Measurements from ENCODE around the gene DGCR2. TPM values are rescaled to one million over a fixed set of nuclear protein-coding genes. Genes with fewer than 3 reads are reported as not detected.

The DGCR2 gene
- polyA plus RNA-seq, 1 experiment, result 44.3 TPM

GRCh38 chr22:19067696-19068348, 54.4 kb downstream of the DGCR2 start:
- Histone ChIP-seq H3K4me3 (ENCODE audit: low read depth, low read length) (no peak overlapping the region), H3K27me3 (ENCODE audit: control insufficient read depth, insufficient read depth, low read length) (no peaks in the 10 kb centered on the region), H3K36me3 (ENCODE audit: control insufficient read depth, insufficient read depth, low read length) (peaks cover 19% of the 10 kb centered on the region)
- TF ChIP-seq CTCF (IDR thresholded peaks at IDR 0.05; ENCODE audit: insufficient read depth, low read depth, low read length), result no peak
- ChIA-PET POLR2A (no interaction called here), CTCF (no interaction called here)
- DNase-seq (ENCODE audit: low read depth), result no peak

GRCh38 chr22:19066531-19067271, 55.5 kb downstream of the DGCR2 start:
- ChIA-PET POLR2A (interaction anchor here (0.6 kb wide), 1 partner anchor 26 kb away, joined by 7 read pairs; no protein-coding TSS in a partner anchor), CTCF (interaction anchor here (0.8 kb wide), 1 partner anchor 10 kb away, joined by 3 read pairs; no protein-coding TSS in a partner anchor)
- no peaks in the 10 kb centered on the region for H3K27me3 ChIP-seq (ENCODE audit: control insufficient read depth, insufficient read depth, low read length)
- no peak for TF ChIP-seq CTCF (IDR thresholded peaks at IDR 0.05; ENCODE audit: insufficient read depth, low read depth, low read length)
- no peak overlapping the region for H3K4me3 ChIP-seq (ENCODE audit: low read depth, low read length)
- peaks cover 22% of the 10 kb centered on the region for H3K36me3 ChIP-seq (ENCODE audit: control insufficient read depth, insufficient read depth, low read length)
- peak; percentile 14 for DNase-seq (ENCODE audit: low read depth)

- Histone ChIP-seq H3K27me3 (ENCODE audit: control insufficient read depth, insufficient read depth, low read length) (no peaks in the 10 kb centered on the region), H3K4me3 (ENCODE audit: low read depth, low read length) (no peak overlapping the region), H3K36me3 (ENCODE audit: control insufficient read depth, insufficient read depth, low read length) (peaks cover 22% of the 10 kb centered on the region)
- ChIA-PET POLR2A (no interaction called here), CTCF (interaction anchor here (0.8 kb wide), 1 partner anchor 10 kb away, joined by 3 read pairs; no protein-coding TSS in a partner anchor)
- TF ChIP-seq CTCF (IDR thresholded peaks at IDR 0.05; ENCODE audit: insufficient read depth, low read depth, low read length), result no peak
- no peak for DNase-seq (ENCODE audit: low read depth)
Observed at GRCh38 chr22:19065929-19066328, 56.3 kb downstream of the DGCR2 start.

- no peak for TF ChIP-seq CTCF (IDR thresholded peaks at IDR 0.05; ENCODE audit: insufficient read depth, low read depth, low read length)
- no peak overlapping the region for H3K4me3 ChIP-seq (ENCODE audit: low read depth, low read length)
- no peaks in the 10 kb centered on the region for H3K27me3 ChIP-seq (ENCODE audit: control insufficient read depth, insufficient read depth, low read length)
- CTCF ChIA-PET, result interaction anchor here (1.1 kb wide), 1 partner anchor 9 kb away, joined by 3 read pairs; no protein-coding TSS in a partner anchor
- POLR2A ChIA-PET, result no interaction called here
- no peak for DNase-seq (ENCODE audit: low read depth)
- H3K36me3 ChIP-seq (ENCODE audit: control insufficient read depth, insufficient read depth, low read length), result peaks cover 22% of the 10 kb centered on the region
Observed at GRCh38 chr22:19065298-19065859, 56.8 kb downstream of the DGCR2 start.
